ENCODE measurements around the gene ATP1B1.

DNA sequence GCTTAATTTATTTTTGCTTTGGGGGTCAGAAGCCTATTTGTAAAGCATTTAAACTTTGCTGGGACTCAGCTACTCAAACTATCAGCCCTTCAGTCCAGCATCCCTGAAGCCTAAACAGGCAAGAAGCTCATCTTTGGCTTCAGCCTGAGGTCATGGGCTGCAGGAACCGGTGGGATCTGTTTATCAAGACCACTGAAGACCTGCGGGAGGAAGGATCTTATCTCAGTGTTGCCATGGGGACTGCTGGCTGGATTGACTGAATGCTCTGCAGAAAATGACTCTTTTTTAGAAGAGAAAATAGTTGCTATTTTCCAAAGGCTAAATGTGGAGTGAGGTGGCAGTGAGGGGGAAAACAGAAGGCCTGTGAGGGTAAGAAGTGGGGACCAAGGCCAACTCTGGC, 20.6 kb upstream of the ATP1B1 start:
- TF ChIP-seq, protein P1, sequence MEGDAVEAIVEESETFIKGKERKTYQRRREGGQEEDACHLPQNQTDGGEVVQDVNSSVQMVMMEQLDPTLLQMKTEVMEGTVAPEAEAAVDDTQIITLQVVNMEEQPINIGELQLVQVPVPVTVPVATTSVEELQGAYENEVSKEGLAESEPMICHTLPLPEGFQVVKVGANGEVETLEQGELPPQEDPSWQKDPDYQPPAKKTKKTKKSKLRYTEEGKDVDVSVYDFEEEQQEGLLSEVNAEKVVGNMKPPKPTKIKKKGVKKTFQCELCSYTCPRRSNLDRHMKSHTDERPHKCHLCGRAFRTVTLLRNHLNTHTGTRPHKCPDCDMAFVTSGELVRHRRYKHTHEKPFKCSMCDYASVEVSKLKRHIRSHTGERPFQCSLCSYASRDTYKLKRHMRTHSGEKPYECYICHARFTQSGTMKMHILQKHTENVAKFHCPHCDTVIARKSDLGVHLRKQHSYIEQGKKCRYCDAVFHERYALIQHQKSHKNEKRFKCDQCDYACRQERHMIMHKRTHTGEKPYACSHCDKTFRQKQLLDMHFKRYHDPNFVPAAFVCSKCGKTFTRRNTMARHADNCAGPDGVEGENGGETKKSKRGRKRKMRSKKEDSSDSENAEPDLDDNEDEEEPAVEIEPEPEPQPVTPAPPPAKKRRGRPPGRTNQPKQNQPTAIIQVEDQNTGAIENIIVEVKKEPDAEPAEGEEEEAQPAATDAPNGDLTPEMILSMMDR (IDR thresholded peaks at IDR 0.05), result no peak
- TF ChIP-seq EZH2 (IDR thresholded peaks at IDR 0.05; ENCODE audit: borderline replicate concordance, insufficient read depth, low read depth, low read length, poor library complexity, severe bottlenecking), result no peak
